Keratinocyte (primary cell): ENCODE data around the gene CNNM4.

Experiments
- CTCF ChIP-seq, 3 experiments: IDR thresholded peaks in 1 of 3; conservative IDR thresholded peaks in 1 of 3; optimal IDR thresholded peaks in 1 of 3; 2 replicates in 2 of 3; 3 replicates in 1 of 3; pipeline versions ENCODE3 to v1.5.1; 2011; ENCODE audit warnings: low read length in 3 of 3, mild to moderate bottlenecking in 3 of 3, moderate library complexity in 2 of 3, control low read depth in 1 of 3, inconsistent platforms in 1 of 3; ENCODE audit not compliant: insufficient read depth in 2 of 3; ENCODE audit errors: extremely low read depth in 1 of 3
- EZH2 ChIP-seq: IDR thresholded peaks from one replicate; pipeline ENCODE4 v1.6.1; 2012; ENCODE audit warnings: inconsistent platforms, mild to moderate bottlenecking, low read length, moderate library complexity

GRCh38 chr2:96757477-96757860 is 3.2 kb upstream of the CNNM4 start:
- TF ChIP-seq CTCF (optimal IDR thresholded peaks at IDR 0.05 in 1 of 3, IDR thresholded peaks at IDR 0.05 in 1 of 3, conservative IDR thresholded peaks at IDR 0.05 in 1 of 3; ENCODE audit: extremely low read depth in 1 of 3, insufficient read depth in 2 of 3, low read length in 3 of 3) (no peak), EZH2 (no peak)
